Measurements from ENCODE around the gene TRAF3. TPM values are rescaled to one million over a fixed set of nuclear protein-coding genes. Genes with fewer than 3 reads are reported as not detected.

Gene TRAF3
- total RNA-seq, 1 experiment from 2014 or later: 49.3 TPM

GRCh38 chr14:102902523-102903247, 125.4 kb downstream of the TRAF3 start:
- no peaks in the 10 kb centered on the region for H3K27me3 ChIP-seq (replicated peaks; ENCODE audit: insufficient read depth, low read depth, low read length, poor library complexity)
- POLR2A ChIA-PET (ENCODE audit: low non-redundant PET): no interaction called here
- no peaks in the 10 kb centered on the region for H3K4me1 ChIP-seq (ENCODE audit: insufficient read depth, low read length, poor library complexity, severe bottlenecking)
- no peak for DNase-seq (ENCODE audit: low spot score)
- peaks cover 11% of the 10 kb centered on the region for H3K36me3 ChIP-seq (ENCODE audit: insufficient read depth, low read length, poor library complexity, severe bottlenecking)
- no peak overlapping the region for H3K4me3 ChIP-seq (ENCODE audit: low read depth, low read length, poor library complexity, severe bottlenecking)
- intact Hi-C loops (cut with micrococcal nuclease; ENCODE audit: unreplicated experiment): no loop called here
- H3K27ac ChIP-seq (ENCODE audit: low read depth, low read length, poor library complexity, severe bottlenecking): peak overlapping the region; percentile 37
- no peak for TF ChIP-seq CTCF (conservative IDR thresholded peaks at IDR 0.05; ENCODE audit: low read depth, low read length)
- TF ChIP-seq EZH2 (IDR thresholded peaks at IDR 0.05; ENCODE audit: borderline replicate concordance, low read depth, low read length, poor library complexity, severe bottlenecking): no peak
- no TSS peak for BruUV-seq (replicated peaks)
- H3K9me3 ChIP-seq (ENCODE audit: low read depth, low read length, poor library complexity, severe bottlenecking): no peaks in the 10 kb centered on the region
- CTCF ChIA-PET: interaction anchor here (0.6 kb wide), 1 partner anchor 19 kb away, joined by 3 read pairs; no protein-coding TSS in a partner anchor

GRCh38 chr14:102903248-102903888, 126.1 kb downstream of the TRAF3 start:
- Histone ChIP-seq H3K9me3 (ENCODE audit: low read depth, low read length, poor library complexity, severe bottlenecking) (no peaks in the 10 kb centered on the region), H3K4me1 (ENCODE audit: insufficient read depth, low read length, poor library complexity, severe bottlenecking) (no peaks in the 10 kb centered on the region), H3K27me3 (replicated peaks; ENCODE audit: insufficient read depth, low read depth, low read length, poor library complexity) (no peaks in the 10 kb centered on the region), H3K36me3 (ENCODE audit: insufficient read depth, low read length, poor library complexity, severe bottlenecking) (peaks cover 10% of the 10 kb centered on the region), H3K4me3 (ENCODE audit: low read depth, low read length, poor library complexity, severe bottlenecking) (no peak overlapping the region), H3K27ac (ENCODE audit: low read depth, low read length, poor library complexity, severe bottlenecking) (no peak overlapping the region)
- TF ChIP-seq EZH2 (IDR thresholded peaks at IDR 0.05; ENCODE audit: borderline replicate concordance, low read depth, low read length, poor library complexity, severe bottlenecking): no peak
- TF ChIP-seq CTCF (conservative IDR thresholded peaks at IDR 0.05; ENCODE audit: low read depth, low read length): no peak
- POLR2A ChIA-PET (ENCODE audit: low non-redundant PET): no interaction called here
- no TSS peak for BruUV-seq (replicated peaks)
- DNase-seq (ENCODE audit: low spot score): no peak
- CTCF ChIA-PET: interaction anchor here (0.6 kb wide), 1 partner anchor 18 kb away, joined by 3 read pairs; no protein-coding TSS in a partner anchor
- intact Hi-C loops (cut with micrococcal nuclease; ENCODE audit: unreplicated experiment): no loop called here

GRCh38 chr14:102903889-102904512, 126.8 kb downstream of the TRAF3 start:
- no peaks in the 10 kb centered on the region for H3K4me1 ChIP-seq (ENCODE audit: insufficient read depth, low read length, poor library complexity, severe bottlenecking)
- no peaks in the 10 kb centered on the region for H3K9me3 ChIP-seq (ENCODE audit: low read depth, low read length, poor library complexity, severe bottlenecking)
- H3K4me3 ChIP-seq (ENCODE audit: low read depth, low read length, poor library complexity, severe bottlenecking): no peak overlapping the region
- ChIA-PET CTCF (no interaction called here), POLR2A (ENCODE audit: low non-redundant PET) (no interaction called here)
- no peak for TF ChIP-seq CTCF (conservative IDR thresholded peaks at IDR 0.05; ENCODE audit: low read depth, low read length)
- TF ChIP-seq EZH2 (IDR thresholded peaks at IDR 0.05; ENCODE audit: borderline replicate concordance, low read depth, low read length, poor library complexity, severe bottlenecking): no peak
- peaks cover 10% of the 10 kb centered on the region for H3K36me3 ChIP-seq (ENCODE audit: insufficient read depth, low read length, poor library complexity, severe bottlenecking)
- no peak for DNase-seq (ENCODE audit: low spot score)
- no peaks in the 10 kb centered on the region for H3K27me3 ChIP-seq (replicated peaks; ENCODE audit: insufficient read depth, low read depth, low read length, poor library complexity)
- intact Hi-C loops (cut with micrococcal nuclease; ENCODE audit: unreplicated experiment): no loop called here
- H3K27ac ChIP-seq (ENCODE audit: low read depth, low read length, poor library complexity, severe bottlenecking): no peak overlapping the region
- no TSS peak for BruUV-seq (replicated peaks)

Data from A673 (cell line).